Loucy (cell line): ENCODE measurements around the gene C22orf15.

ENCODE experiments used
- H2AFZ ChIP-seq: fragments of 200-600 bp; sonication (generic); 2 replicates; pipeline ENCODE4 v1.6.0; 2016; ENCODE audit warnings: antibody characterized with exemption, mild to moderate bottlenecking, low read length, moderate library complexity
- H3F3A ChIP-seq: fragments of 200-600 bp; 2 replicates; pipeline ENCODE4 v1.6.0; 2016; ENCODE audit warnings: antibody characterized with exemption, low read depth, mild to moderate bottlenecking
- H3K27me3 ChIP-seq: fragments of 200-600 bp; sonication (generic); 2 replicates; pipeline ENCODE4 v1.6.1; 2014; ENCODE audit warnings: low read length, mild to moderate bottlenecking; ENCODE audit not compliant: insufficient read depth, poor library complexity, severe bottlenecking
- H3K36me3 ChIP-seq: fragments of 200-600 bp; sonication (generic); 2 replicates; pipeline ENCODE4 v1.6.1; 2016; ENCODE audit warnings: low read length; ENCODE audit not compliant: insufficient read depth
- H3K4me1 ChIP-seq: fragments of 200-600 bp; sonication (generic); 2 replicates; pipeline ENCODE4 v1.5.1; 2014; ENCODE audit warnings: low read length, mild to moderate bottlenecking; ENCODE audit not compliant: insufficient read depth, poor library complexity, severe bottlenecking
- H3K4me2 ChIP-seq: fragments of 200-600 bp; sonication (generic); 2 replicates; pipeline ENCODE4 v1.6.0; 2014; ENCODE audit warnings: antibody characterized with exemption, low read length, low read depth, mild to moderate bottlenecking; ENCODE audit not compliant: poor library complexity, severe bottlenecking
- H3K4me3 ChIP-seq: fragments of 200-600 bp; sonication (generic); 2 replicates; pipeline ENCODE4 v1.5.1; 2014; ENCODE audit warnings: low read length, mild to moderate bottlenecking, mixed read lengths; ENCODE audit not compliant: poor library complexity, severe bottlenecking
- H3K79me2 ChIP-seq: fragments of 200-600 bp; sonication (generic); 2 replicates; pipeline ENCODE4 v1.6.1; 2014; ENCODE audit warnings: low read length; ENCODE audit not compliant: insufficient read depth
- H3K9ac ChIP-seq: fragments of 200-600 bp; sonication (generic); 2 replicates; pipeline ENCODE4 v1.6.0; 2014; ENCODE audit warnings: mild to moderate bottlenecking, low read depth, low read length, moderate library complexity; ENCODE audit not compliant: poor library complexity, severe bottlenecking
- H3K9me2 ChIP-seq: fragments of 200-600 bp; sonication (generic); replicated peaks from 2 replicates; pipeline ENCODE4 v1.6.1; 2016; ENCODE audit warnings: low read depth, low read length, mixed read lengths
- H3K9me3 ChIP-seq: fragments of 200-600 bp; sonication (generic); 2 replicates; pipeline ENCODE4 v1.6.1; 2014; ENCODE audit warnings: mild to moderate bottlenecking, antibody characterized with exemption, low read length, low read depth; ENCODE audit not compliant: insufficient read depth
- H4K20me1 ChIP-seq: fragments of 200-600 bp; sonication (generic); 2 replicates; pipeline ENCODE4 v1.6.0; 2014; ENCODE audit warnings: antibody characterized with exemption, low read length, mild to moderate bottlenecking; ENCODE audit not compliant: insufficient read depth, poor library complexity, severe bottlenecking
- CTCF ChIP-seq: fragments of 200-600 bp; sonication (generic); conservative IDR thresholded peaks from 2 replicates; pipeline ENCODE4 v1.5.1; 2014; ENCODE audit warnings: mild to moderate bottlenecking, antibody characterized with exemption, low read length
- EZH2phosphoT487 ChIP-seq: fragments of 200-600 bp; IDR thresholded peaks from 2 replicates; pipeline ENCODE4 v1.6.1; 2018; ENCODE audit warnings: antibody characterized with exemption, mild to moderate bottlenecking, moderate library complexity, borderline replicate concordance

The C22orf15 gene

GRCh38 chr22:23744001-23744400, 18.8 kb upstream of the C22orf15 start:
- H4K20me1 ChIP-seq: no peaks in the 10 kb centered on the region
- no peaks in the 10 kb centered on the region for H3K9me3 ChIP-seq
- no peak overlapping the region for H2AFZ ChIP-seq
- peaks cover 21% of the 10 kb centered on the region; the same call in 1 of the 2 replicates for H3K36me3 ChIP-seq
- TF ChIP-seq EZH2phosphoT487 (no peak), CTCF (no peak)
- no peaks in the 10 kb centered on the region for H3K4me1 ChIP-seq
- no peak overlapping the region for H3K4me2 ChIP-seq
- H3K9ac ChIP-seq: no peak overlapping the region
- no peaks in the 10 kb centered on the region for H3K9me2 ChIP-seq
- peaks cover 10% of the 10 kb centered on the region; the same call in 1 of the 2 replicates for H3K79me2 ChIP-seq
- no peak overlapping the region for H3K4me3 ChIP-seq
- no peaks in the 10 kb centered on the region for H3F3A ChIP-seq
- H3K27me3 ChIP-seq: no peaks in the 10 kb centered on the region

DNA sequence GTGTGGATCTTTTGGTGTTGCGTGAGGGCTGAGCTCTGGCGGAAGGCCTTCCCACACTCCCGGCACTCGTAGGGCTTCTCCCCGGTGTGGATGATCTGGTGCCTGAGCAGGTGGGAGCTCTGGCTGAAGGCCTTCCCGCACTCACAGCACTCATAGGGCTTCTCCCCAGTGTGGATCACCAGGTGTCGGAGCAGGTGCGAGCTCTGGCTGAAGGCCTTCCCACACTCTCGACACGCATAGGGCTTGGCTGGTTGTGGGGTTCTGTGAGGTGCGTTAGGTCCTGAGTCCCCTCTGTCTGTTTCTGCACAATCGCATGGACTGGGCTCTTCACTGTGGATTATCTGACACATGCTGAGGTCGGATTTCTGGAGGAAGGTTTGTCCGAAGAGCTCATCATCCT, 18.3 kb upstream of the C22orf15 start:
- Histone ChIP-seq H3K4me3 (no peak overlapping the region), H3K79me2 (peaks cover 11% of the 10 kb centered on the region; the same call in 1 of the 2 replicates), H3K4me1 (peaks cover under 1% of the 10 kb centered on the region), H3K9me3 (no peaks in the 10 kb centered on the region), H3K27me3 (no peaks in the 10 kb centered on the region), H3K4me2 (no peak overlapping the region), H3K36me3 (peaks cover 21% of the 10 kb centered on the region; the same call in 1 of the 2 replicates), H4K20me1 (no peaks in the 10 kb centered on the region), H3F3A (no peaks in the 10 kb centered on the region), H3K9me2 (no peaks in the 10 kb centered on the region), H2AFZ (no peak overlapping the region), H3K9ac (no peak overlapping the region)
- TF ChIP-seq CTCF (no peak), EZH2phosphoT487 (no peak)

DNA sequence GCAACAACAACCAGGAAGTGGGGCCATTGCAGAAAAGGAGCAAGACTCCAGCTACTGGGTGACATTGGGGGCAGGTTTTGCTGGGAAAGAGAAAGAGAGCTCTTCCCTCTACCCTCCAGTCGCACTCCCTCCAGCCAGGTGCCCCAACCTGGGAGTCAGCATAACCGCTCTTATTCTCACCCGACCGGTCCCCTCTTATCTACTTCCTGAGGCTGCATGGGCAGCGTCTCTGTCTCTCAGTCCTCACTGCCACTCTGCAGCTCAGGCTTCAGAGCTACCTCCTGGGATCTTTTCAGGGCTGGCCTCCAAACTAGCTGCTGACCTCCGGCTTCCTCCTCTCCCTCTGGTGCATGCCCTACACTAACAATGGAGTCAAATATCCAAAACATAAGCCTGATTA, 17.0 kb upstream of the C22orf15 start:
- Histone ChIP-seq H3K36me3 (peaks cover 21% of the 10 kb centered on the region; the same call in 1 of the 2 replicates), H4K20me1 (no peaks in the 10 kb centered on the region)

More for the DNA sequence above, 17.0 kb upstream of the C22orf15 start:
- Histone ChIP-seq H3K9me2 (no peaks in the 10 kb centered on the region), H3K9me3 (no peaks in the 10 kb centered on the region), H3K4me1 (peaks cover 12% of the 10 kb centered on the region), H3F3A (no peaks in the 10 kb centered on the region), H3K79me2 (peaks cover 23% of the 10 kb centered on the region; the same call in 1 of the 2 replicates), H3K27me3 (no peaks in the 10 kb centered on the region), H3K9ac (no peak overlapping the region), H3K4me3 (no peak overlapping the region), H3K4me2 (no peak overlapping the region), H2AFZ (no peak overlapping the region)
- TF ChIP-seq CTCF (no peak), EZH2phosphoT487 (no peak)
